Measurements from ENCODE around the gene RNF133. TPM values are rescaled to one million over a fixed set of nuclear protein-coding genes. Genes with fewer than 3 reads are reported as not detected.

The RNF133 gene, protein sequence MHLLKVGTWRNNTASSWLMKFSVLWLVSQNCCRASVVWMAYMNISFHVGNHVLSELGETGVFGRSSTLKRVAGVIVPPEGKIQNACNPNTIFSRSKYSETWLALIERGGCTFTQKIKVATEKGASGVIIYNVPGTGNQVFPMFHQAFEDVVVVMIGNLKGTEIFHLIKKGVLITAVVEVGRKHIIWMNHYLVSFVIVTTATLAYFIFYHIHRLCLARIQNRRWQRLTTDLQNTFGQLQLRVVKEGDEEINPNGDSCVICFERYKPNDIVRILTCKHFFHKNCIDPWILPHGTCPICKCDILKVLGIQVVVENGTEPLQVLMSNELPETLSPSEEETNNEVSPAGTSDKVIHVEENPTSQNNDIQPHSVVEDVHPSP
- total RNA-seq (1 to 10 TPM; 1.0 to 1.7 TPM), polyA plus RNA-seq (under 1 TPM in 1 of 2 donors, not detected in 1; 0.46 TPM)
- long read RNA-seq, donor 1 = 0 reads
- long read RNA-seq, donor 2 = 0 reads

DNA sequence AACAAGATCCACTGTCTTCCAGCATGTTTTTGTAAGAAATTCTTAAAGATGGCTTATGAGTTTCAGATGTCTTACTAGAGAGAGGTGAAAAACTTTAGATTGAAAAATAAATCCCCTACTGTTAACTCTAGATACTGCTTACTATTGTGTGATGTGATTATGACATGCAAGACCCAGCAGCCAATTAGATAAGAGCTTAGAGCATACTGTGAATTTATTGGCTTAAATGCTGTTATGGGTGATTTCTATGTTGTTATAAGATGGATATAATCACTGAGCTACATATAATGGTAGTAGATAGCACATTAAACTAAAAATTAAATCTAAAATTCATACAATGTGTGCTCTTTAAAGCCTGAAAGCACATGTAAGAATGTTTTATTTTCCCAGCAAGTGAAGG is at the start of gene RNF133:
RNF133 (minus strand) TSS at position 101 of the 400 bp plus-strand sequence. CDS start 199 bp downstream, outside the sequence.
- intact Hi-C loops (cut with DNase I) = no loop called here
- no peak within 1 kb of the TSS for H3K27ac ChIP-seq (ENCODE audit: low read depth in 1 of 2, low read length in 2 of 2)
- H3K9me3 ChIP-seq (ENCODE audit: control insufficient read depth, low read length) = peaks cover 3% of the 10 kb centered on the region
- DNase-seq (no peak), ATAC-seq (ENCODE audit: low FRiP score) (no peak)
- H3K4me3 ChIP-seq (ENCODE audit: low read length in 2 of 2) = no peak within 1 kb of the TSS
- no peaks in the 10 kb centered on the region for H3K27me3 ChIP-seq (ENCODE audit: control insufficient read depth in 1 of 2, insufficient read depth in 2 of 2, low read length in 1 of 2)
- no peaks in the 10 kb centered on the region for H3K4me1 ChIP-seq (ENCODE audit: control insufficient read depth in 1 of 2, insufficient read depth in 2 of 2, low read length in 2 of 2)
- H3K36me3 ChIP-seq (ENCODE audit: control insufficient read depth in 1 of 2, insufficient read depth in 2 of 2, low read length in 1 of 2) = no peaks in the 10 kb centered on the region

DNA sequence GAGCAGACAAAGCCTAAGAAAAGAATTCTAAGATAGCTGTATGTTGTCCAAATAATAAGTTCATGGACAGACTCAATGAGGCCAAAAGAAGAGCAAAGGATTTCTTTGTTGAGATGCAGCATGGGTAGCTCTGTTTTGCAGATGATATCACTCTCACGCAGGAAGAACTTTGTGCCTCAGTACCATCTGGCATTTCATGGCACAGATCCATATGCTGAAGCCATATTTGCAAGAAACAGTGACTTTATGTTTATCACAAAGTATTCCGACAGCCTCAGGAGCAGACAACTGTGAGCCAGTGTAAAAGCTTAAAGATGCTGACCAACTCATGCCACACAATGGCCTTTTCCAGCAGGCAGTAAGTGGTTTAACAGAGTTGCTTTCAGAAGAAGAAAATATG is 49.3 kb upstream of the RNF133 start:
- no peak overlapping the region for H3K27ac ChIP-seq (ENCODE audit: low read depth in 1 of 2, low read length in 2 of 2)
- 78 to 87% methylated on average over 2 of the region's 2 CpGs for WGBS, 2 donors
- H3K9me3 ChIP-seq (ENCODE audit: control insufficient read depth, low read length) = no peaks in the 10 kb centered on the region
- peaks cover 0 to 2% of the 10 kb centered on the region in 2 donors for H3K4me1 ChIP-seq (ENCODE audit: control insufficient read depth in 1 of 2, insufficient read depth in 2 of 2, low read length in 2 of 2)
- no peak for DNase-seq
- H3K36me3 ChIP-seq (ENCODE audit: control insufficient read depth in 1 of 2, insufficient read depth in 2 of 2, low read length in 1 of 2) = no peaks in the 10 kb centered on the region
- intact Hi-C loops (cut with DNase I) = no loop called here
- H3K4me3 ChIP-seq (ENCODE audit: low read length in 2 of 2) = no peak overlapping the region
- H3K27me3 ChIP-seq (ENCODE audit: control insufficient read depth in 1 of 2, insufficient read depth in 2 of 2, low read length in 1 of 2) = no peaks in the 10 kb centered on the region
- no peak for ATAC-seq (ENCODE audit: low FRiP score)

DNA sequence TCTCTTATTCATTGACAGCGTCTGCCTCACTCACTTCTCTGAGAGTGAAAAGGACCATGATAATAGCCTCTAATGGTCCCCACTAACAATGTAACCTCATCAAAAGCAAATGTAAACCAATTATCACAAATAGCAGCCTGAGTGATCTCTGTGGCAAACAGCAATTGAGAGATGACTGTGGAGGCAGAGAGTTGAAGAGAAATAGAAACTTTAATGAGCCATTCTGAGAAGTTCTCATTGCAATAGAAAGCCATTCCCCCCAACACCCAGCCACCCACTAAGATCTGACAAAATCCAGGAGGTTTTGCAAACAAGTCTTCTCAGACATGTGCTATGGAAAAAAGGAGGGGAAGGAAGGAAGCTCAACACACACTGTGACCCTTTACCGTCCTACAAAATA is 48.0 kb upstream of the RNF133 start:
- ATAC-seq (ENCODE audit: low FRiP score) (no peak), DNase-seq (no peak)
- Histone ChIP-seq H3K27ac (ENCODE audit: low read depth in 1 of 2, low read length in 2 of 2) (no peak overlapping the region), H3K27me3 (ENCODE audit: control insufficient read depth in 1 of 2, insufficient read depth in 2 of 2, low read length in 1 of 2) (no peaks in the 10 kb centered on the region), H3K4me3 (ENCODE audit: low read length in 2 of 2) (no peak overlapping the region), H3K36me3 (ENCODE audit: control insufficient read depth in 1 of 2, insufficient read depth in 2 of 2, low read length in 1 of 2) (no peaks in the 10 kb centered on the region), H3K9me3 (ENCODE audit: control insufficient read depth, low read length) (no peaks in the 10 kb centered on the region), H3K4me1 (ENCODE audit: control insufficient read depth in 1 of 2, insufficient read depth in 2 of 2, low read length in 2 of 2) (peaks cover 0 to 2% of the 10 kb centered on the region in 2 donors)
- intact Hi-C loops (cut with DNase I) = no loop called here
- WGBS, 2 donors = 63 to 68% methylated on average over 2 of the region's 2 CpGs

DNA sequence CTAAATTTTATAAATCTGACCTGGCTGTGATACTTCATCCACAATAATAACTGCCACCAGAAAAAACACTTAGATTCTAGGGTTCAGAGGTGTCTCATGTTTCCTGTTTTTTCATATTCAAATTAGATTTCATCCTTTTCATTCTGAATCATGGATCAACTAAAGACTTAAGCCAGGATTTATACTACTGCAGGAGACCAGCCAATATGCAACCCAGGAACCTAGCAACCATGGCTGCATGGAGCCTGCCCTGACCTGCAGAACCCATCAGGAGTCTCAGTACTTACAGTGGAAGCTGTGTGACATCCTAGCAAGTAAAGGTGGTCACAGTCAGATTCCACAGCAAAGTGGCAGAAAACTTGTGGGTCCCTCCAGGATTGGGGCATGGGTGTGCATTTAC is 44.3 kb upstream of the RNF133 start:
- Histone ChIP-seq H3K27me3 (ENCODE audit: control insufficient read depth in 1 of 2, insufficient read depth in 2 of 2, low read length in 1 of 2) (no peaks in the 10 kb centered on the region), H3K9me3 (ENCODE audit: control insufficient read depth, low read length) (no peaks in the 10 kb centered on the region), H3K36me3 (ENCODE audit: control insufficient read depth in 1 of 2, insufficient read depth in 2 of 2, low read length in 1 of 2) (no peaks in the 10 kb centered on the region), H3K4me3 (ENCODE audit: low read length in 2 of 2) (no peak overlapping the region), H3K4me1 (ENCODE audit: control insufficient read depth in 1 of 2, insufficient read depth in 2 of 2, low read length in 2 of 2) (peaks cover 0 to 2% of the 10 kb centered on the region in 2 donors), H3K27ac (ENCODE audit: low read depth in 1 of 2, low read length in 2 of 2) (no peak overlapping the region)
- ATAC-seq (ENCODE audit: low FRiP score) (no peak), DNase-seq (no peak)
- intact Hi-C loops (cut with DNase I) = no loop called here

DNA sequence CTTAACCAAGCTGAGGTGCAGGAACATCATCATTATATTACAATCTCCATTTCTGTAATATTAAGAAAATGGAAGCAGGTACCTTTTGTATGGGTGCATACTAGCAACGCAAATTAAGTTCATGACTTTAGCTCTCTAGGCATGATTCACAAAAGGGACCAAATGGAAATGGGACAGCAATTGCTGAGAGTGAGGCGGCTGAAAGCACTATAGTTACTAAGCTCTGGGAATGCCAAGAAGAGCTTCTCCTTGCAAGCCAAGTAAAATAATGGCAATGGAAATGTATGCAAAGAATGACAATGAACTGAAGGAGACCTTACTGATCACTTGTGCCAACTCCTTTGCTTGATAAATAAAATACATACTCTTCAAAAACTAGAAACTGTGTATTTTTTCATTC is 40.0 kb upstream of the RNF133 start:
- intact Hi-C loops (cut with DNase I) = no loop called here
- Histone ChIP-seq H3K36me3 (ENCODE audit: control insufficient read depth in 1 of 2, insufficient read depth in 2 of 2, low read length in 1 of 2) (no peaks in the 10 kb centered on the region), H3K4me1 (ENCODE audit: control insufficient read depth in 1 of 2, insufficient read depth in 2 of 2, low read length in 2 of 2) (peaks cover 0 to 2% of the 10 kb centered on the region in 2 donors), H3K27ac (ENCODE audit: low read depth in 1 of 2, low read length in 2 of 2) (no peak overlapping the region), H3K9me3 (ENCODE audit: control insufficient read depth, low read length) (no peaks in the 10 kb centered on the region), H3K4me3 (ENCODE audit: low read length in 2 of 2) (no peak overlapping the region), H3K27me3 (ENCODE audit: control insufficient read depth in 1 of 2, insufficient read depth in 2 of 2, low read length in 1 of 2) (no peaks in the 10 kb centered on the region)
- ATAC-seq (ENCODE audit: low FRiP score) = no peak
- WGBS, 2 donors = 49 to 50% methylated on average over 2 of the region's 2 CpGs
- no peak for DNase-seq

DNA sequence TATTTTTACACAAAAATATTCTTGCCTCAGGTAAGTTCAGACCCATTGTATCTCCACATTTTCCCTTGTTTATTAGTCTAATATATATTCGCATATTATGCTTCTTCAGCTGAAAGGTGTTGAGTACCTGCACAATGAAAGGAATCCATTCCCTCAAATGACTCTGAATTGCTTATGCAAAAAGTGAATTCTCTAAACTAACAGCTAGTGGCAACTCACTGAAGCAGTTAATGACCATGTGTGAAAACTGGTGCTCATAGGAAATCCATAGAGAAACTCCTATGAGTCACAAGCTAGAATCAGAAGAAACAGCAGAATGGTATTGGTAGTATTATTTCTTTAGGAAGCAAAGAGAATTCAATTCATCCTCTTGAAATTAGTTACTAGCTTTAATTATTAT is 37.3 kb upstream of the RNF133 start:
- ATAC-seq (ENCODE audit: low FRiP score) (no peak), DNase-seq (no peak)
- Histone ChIP-seq H3K36me3 (ENCODE audit: control insufficient read depth in 1 of 2, insufficient read depth in 2 of 2, low read length in 1 of 2) (no peaks in the 10 kb centered on the region), H3K4me3 (ENCODE audit: low read length in 2 of 2) (no peak overlapping the region), H3K27ac (ENCODE audit: low read depth in 1 of 2, low read length in 2 of 2) (no peak overlapping the region), H3K4me1 (ENCODE audit: control insufficient read depth in 1 of 2, insufficient read depth in 2 of 2, low read length in 2 of 2) (no peaks in the 10 kb centered on the region), H3K27me3 (ENCODE audit: control insufficient read depth in 1 of 2, insufficient read depth in 2 of 2, low read length in 1 of 2) (no peaks in the 10 kb centered on the region), H3K9me3 (ENCODE audit: control insufficient read depth, low read length) (no peaks in the 10 kb centered on the region)
- intact Hi-C loops (cut with DNase I) = no loop called here
- 73 to 90% methylated on average over 1 of the region's 1 CpG for WGBS, 2 donors

DNA sequence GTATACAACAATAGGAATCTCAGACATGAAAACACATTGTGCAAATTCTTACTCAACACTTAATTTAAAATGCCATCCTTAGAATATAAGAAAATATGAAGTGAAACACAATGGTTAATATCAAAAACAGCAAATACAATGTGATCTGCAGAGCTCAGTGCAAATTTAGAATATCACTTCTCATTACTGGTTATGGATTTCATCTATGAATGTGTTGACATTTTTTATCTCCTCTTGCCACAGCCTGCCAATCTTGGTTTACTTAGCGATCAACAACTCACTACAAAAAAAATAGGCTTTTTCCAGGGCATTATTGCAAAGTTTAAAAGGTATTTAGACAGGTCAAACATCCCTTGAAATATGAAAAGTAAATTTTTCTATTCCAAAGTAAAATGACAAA is 28.8 kb upstream of the RNF133 start:
- no peaks in the 10 kb centered on the region for H3K4me1 ChIP-seq (ENCODE audit: control insufficient read depth in 1 of 2, insufficient read depth in 2 of 2, low read length in 2 of 2)
- intact Hi-C loops (cut with DNase I) = no loop called here
- WGBS, 2 donors = 46 to 48% methylated on average over 1 of the region's 1 CpG
- no peak overlapping the region for H3K4me3 ChIP-seq (ENCODE audit: low read length in 2 of 2)
- DNase-seq = no peak
- H3K36me3 ChIP-seq (ENCODE audit: control insufficient read depth in 1 of 2, insufficient read depth in 2 of 2, low read length in 1 of 2) = no peaks in the 10 kb centered on the region
- no peak overlapping the region for H3K27ac ChIP-seq (ENCODE audit: low read depth in 1 of 2, low read length in 2 of 2)
- ATAC-seq (ENCODE audit: low FRiP score) = no peak
- H3K9me3 ChIP-seq (ENCODE audit: control insufficient read depth, low read length) = no peaks in the 10 kb centered on the region
- H3K27me3 ChIP-seq (ENCODE audit: control insufficient read depth in 1 of 2, insufficient read depth in 2 of 2, low read length in 1 of 2) = peaks cover 0 to 2% of the 10 kb centered on the region in 2 donors

DNA sequence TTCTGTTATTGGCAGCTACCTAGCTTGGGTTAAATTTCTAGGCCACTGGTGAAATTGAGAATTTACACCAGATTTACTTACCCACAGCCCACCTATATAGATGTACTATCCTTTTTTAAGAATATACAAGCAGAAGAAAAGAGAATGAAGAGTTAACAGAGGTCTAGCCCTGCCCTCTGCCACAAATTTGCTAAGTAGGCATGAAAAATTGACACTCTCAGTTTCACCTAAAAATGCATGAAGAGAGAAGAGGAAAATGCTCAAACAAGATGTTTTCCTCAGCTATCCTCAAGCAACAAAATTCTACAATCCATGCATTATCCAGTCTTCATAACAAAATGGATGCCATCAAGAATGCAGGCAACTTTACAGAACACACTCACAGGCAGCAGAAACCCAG is 28.4 kb upstream of the RNF133 start:
- H3K36me3 ChIP-seq (ENCODE audit: control insufficient read depth in 1 of 2, insufficient read depth in 2 of 2, low read length in 1 of 2) = no peaks in the 10 kb centered on the region
- H3K4me1 ChIP-seq (ENCODE audit: control insufficient read depth in 1 of 2, insufficient read depth in 2 of 2, low read length in 2 of 2) = no peaks in the 10 kb centered on the region
- DNase-seq (no peak), ATAC-seq (ENCODE audit: low FRiP score) (no peak)
- no peak overlapping the region for H3K4me3 ChIP-seq (ENCODE audit: low read length in 2 of 2)
- H3K27me3 ChIP-seq (ENCODE audit: control insufficient read depth in 1 of 2, insufficient read depth in 2 of 2, low read length in 1 of 2) = peaks cover 0 to 2% of the 10 kb centered on the region in 2 donors
- no peaks in the 10 kb centered on the region for H3K9me3 ChIP-seq (ENCODE audit: control insufficient read depth, low read length)
- no peak overlapping the region for H3K27ac ChIP-seq (ENCODE audit: low read depth in 1 of 2, low read length in 2 of 2)
- intact Hi-C loops (cut with DNase I) = no loop called here

DNA sequence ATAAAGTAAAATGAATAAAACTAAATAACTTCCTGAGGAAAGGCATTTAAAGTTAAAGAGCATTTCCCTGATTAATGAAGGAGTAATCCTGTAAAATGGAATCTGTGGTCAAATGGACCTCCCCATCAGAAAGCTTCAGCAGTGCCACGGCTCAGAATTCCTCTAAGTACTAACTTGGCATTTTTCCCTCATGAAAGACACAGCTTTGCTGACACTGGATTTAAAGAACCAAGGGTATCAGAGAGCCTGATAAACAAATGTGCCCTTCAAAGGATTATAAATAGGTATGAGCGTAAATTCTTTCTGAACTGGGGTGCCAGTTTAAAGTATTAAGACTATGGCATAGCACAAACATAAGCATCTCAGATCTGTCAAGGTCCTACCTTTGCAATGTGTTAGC is 28.0 kb upstream of the RNF133 start:
- Histone ChIP-seq H3K27me3 (ENCODE audit: control insufficient read depth in 1 of 2, insufficient read depth in 2 of 2, low read length in 1 of 2) (peaks cover 0 to 2% of the 10 kb centered on the region in 2 donors), H3K9me3 (ENCODE audit: control insufficient read depth, low read length) (no peaks in the 10 kb centered on the region), H3K4me1 (ENCODE audit: control insufficient read depth in 1 of 2, insufficient read depth in 2 of 2, low read length in 2 of 2) (no peaks in the 10 kb centered on the region), H3K27ac (ENCODE audit: low read depth in 1 of 2, low read length in 2 of 2) (no peak overlapping the region), H3K4me3 (ENCODE audit: low read length in 2 of 2) (no peak overlapping the region), H3K36me3 (ENCODE audit: control insufficient read depth in 1 of 2, insufficient read depth in 2 of 2, low read length in 1 of 2) (no peaks in the 10 kb centered on the region)
- intact Hi-C loops (cut with DNase I) = no loop called here
- no peak for ATAC-seq (ENCODE audit: low FRiP score)
- DNase-seq = no peak
- 67 to 78% methylated on average over 2 of the region's 2 CpGs for WGBS, 2 donors
